HCT116 (cell line): ENCODE results near the gene WNT16. TPM values are rescaled to one million over a fixed set of nuclear protein-coding genes. Genes with fewer than 3 reads are reported as not detected.

Experiments
- ATAC-seq: fragments of 200-7000 bp; cut with Tn5 transposase; 2 replicates; pipeline ENCODE4 v1.9.1; 2020; ENCODE audit warnings: mild to moderate bottlenecking, moderate library complexity
- Bru-seq: library from RNA; stranded (reverse); fragments of 400-500 nt; gene quantifications from one replicate; lab custom pipeline; 2021; lab: Mats Ljungman, UMichigan
- BruChase-seq, 2 experiments: library from RNA; stranded (reverse); fragments of 400-500 nt; gene quantifications; one replicate each; lab custom pipeline; 2021; lab: Mats Ljungman, UMichigan
- BruUV-seq: library from RNA; stranded (reverse); fragments of 400-500 nt; replicated peaks from 2 replicates; lab custom pipeline; 2021; lab: Mats Ljungman, UMichigan
- CTCF ChIA-PET: fragments of 300-600 bp; sonication (Branson Sonifier 250); formaldehyde crosslinking; loops from one replicate; lab custom pipeline; 2021; ENCODE audit warnings: antibody characterized with exemption; lab: Charles Lee
- POLR2A ChIA-PET: fragments of 300-600, 350-600 bp; sonication (Branson Sonifier 250); formaldehyde crosslinking; loops from one replicate; lab custom pipeline; 2021; ENCODE audit warnings: antibody characterized with exemption; lab: Charles Lee
- RAD21 ChIA-PET, 2 experiments: fragments of 300-600 bp; sonication (Branson Sonifier 250); formaldehyde crosslinking; loops; one replicate each; lab custom pipeline; 2023; ENCODE audit warnings: low total read pairs in 2 of 2; ENCODE audit not compliant: uncharacterized antibody in 2 of 2, unreplicated experiment in 2 of 2, low non-redundant PET in 1 of 2; lab: Charles Lee
- DNase-seq: peaks from one replicate; pipeline ENCODE4 v3.0.0-alpha.2; 2010; ENCODE audit warnings: low read depth, low spot score
- H2AFZ ChIP-seq: fragments of 200-600 bp; shearing (Covaris generic), sonication (generic); 2 replicates; pipeline ENCODE4 v1.6.1; 2017; ENCODE audit warnings: low read depth, mixed run types, mixed read lengths, antibody characterized with exemption, low read length; ENCODE audit not compliant: poor library complexity, severe bottlenecking
- H3K27ac ChIP-seq: 2 replicates; pipeline ENCODE4 v1.5.1; 2012; ENCODE audit warnings: low read depth, low read length
- H3K27me3 ChIP-seq: fragments of 200-600 bp; sonication (generic); 2 replicates; pipeline ENCODE4 v1.6.1; 2016; ENCODE audit warnings: mixed run types, low read length, mixed read lengths; ENCODE audit not compliant: insufficient read depth
- H3K36me3 ChIP-seq, 2 experiments: fragments of 200-500 bp in 1 of 2; fragments of 200-600 bp in 1 of 2; sonication (Bioruptor generic) in 1 of 2; sonication (generic) in 1 of 2; 2 replicates each; pipeline versions ENCODE4 v1.5.1 to v1.6.1; 2014 to 2016; ENCODE audit warnings: low read length in 2 of 2, inconsistent platforms in 1 of 2, mixed read lengths in 1 of 2, mixed run types in 1 of 2; ENCODE audit not compliant: insufficient read depth in 2 of 2, control insufficient read depth in 1 of 2
- H3K4me1 ChIP-seq, 2 experiments: fragments of 200-600 bp in 1 of 2; sonication (generic) in 1 of 2; 2 replicates each; pipeline versions ENCODE4 v1.5.1 to v1.6.1; 2012 to 2017; ENCODE audit warnings: low read length in 2 of 2, inconsistent platforms in 1 of 2, mild to moderate bottlenecking in 1 of 2, mixed read lengths in 1 of 2, mixed run types in 1 of 2, moderate library complexity in 1 of 2; ENCODE audit not compliant: insufficient read depth in 2 of 2, control insufficient read depth in 1 of 2
- H3K4me2 ChIP-seq: fragments of 200-600 bp; sonication (generic); 2 replicates; pipeline ENCODE4 v1.6.1; 2017; ENCODE audit warnings: mixed run types, low read length, mixed read lengths
- H3K4me3 ChIP-seq, 2 experiments: fragments of 200-600 bp in 1 of 2; sonication (generic) in 1 of 2; replicated peaks in 1 of 2; 2 replicates each; pipeline ENCODE4 v1.5.1; 2011 to 2016; ENCODE audit warnings: low read length in 2 of 2, control low read depth in 1 of 2, low read depth in 1 of 2, mild to moderate bottlenecking in 1 of 2, mixed read lengths in 1 of 2, mixed run types in 1 of 2
- H3K79me2 ChIP-seq: fragments of 200-600 bp; sonication (generic); 2 replicates; pipeline ENCODE4 v1.6.1; 2017; ENCODE audit warnings: mild to moderate bottlenecking, mixed run types, low read length, moderate library complexity, mixed read lengths; ENCODE audit not compliant: insufficient read depth
- H3K9ac ChIP-seq: fragments of 200-600 bp; sonication (generic); 2 replicates; pipeline ENCODE4 v1.6.1; 2016; ENCODE audit warnings: low read length, mixed read lengths
- H3K9me2 ChIP-seq: fragments of 200-600 bp; sonication (generic), shearing (Covaris generic); 2 replicates; pipeline ENCODE4 v1.6.1; 2017; ENCODE audit warnings: mixed run types, mild to moderate bottlenecking, moderate library complexity; ENCODE audit not compliant: insufficient read depth
- H3K9me3 ChIP-seq, 2 experiments: fragments of 200-500 bp in 1 of 2; fragments of 200-600 bp in 1 of 2; sonication (Bioruptor generic) in 1 of 2; sonication (generic) in 1 of 2; 2 replicates each; pipeline ENCODE4 v1.6.1; 2014 to 2017; ENCODE audit warnings: low read length in 2 of 2, mixed read lengths in 2 of 2, inconsistent platforms in 1 of 2, low read depth in 1 of 2, mild to moderate bottlenecking in 1 of 2, mixed run types in 1 of 2, moderate library complexity in 1 of 2; ENCODE audit not compliant: control insufficient read depth in 1 of 2, insufficient read depth in 1 of 2
- H4K20me1 ChIP-seq: fragments of 200-600 bp; sonication (generic), shearing (Covaris generic); 2 replicates; pipeline ENCODE4 v1.6.1; 2017; ENCODE audit warnings: mixed run types, mild to moderate bottlenecking, moderate library complexity; ENCODE audit not compliant: insufficient read depth
- ATF3 ChIP-seq: IDR thresholded peaks from 2 replicates; pipeline ENCODE4 v1.6.1; 2012
- CEBPB ChIP-seq: IDR thresholded peaks from 2 replicates; pipeline ENCODE4 v1.6.1; 2012; ENCODE audit warnings: low read depth
- EGR1 ChIP-seq: IDR thresholded peaks from 2 replicates; pipeline ENCODE4 v1.6.1; 2012; ENCODE audit warnings: low read depth
- EZH2phosphoT487 ChIP-seq: fragments of 200-600 bp; IDR thresholded peaks from 2 replicates; pipeline ENCODE4 v1.6.1; 2018; ENCODE audit warnings: antibody characterized with exemption, borderline replicate concordance
- FOSL1 ChIP-seq: IDR thresholded peaks from 2 replicates; pipeline ENCODE4 v1.6.1; 2012; ENCODE audit warnings: low read depth
- MAX ChIP-seq: IDR thresholded peaks from 2 replicates; pipeline ENCODE4 v1.6.1; 2012
- POLR2A ChIP-seq: IDR thresholded peaks from 2 replicates; pipeline ENCODE4 v1.7.0; 2011; ENCODE audit warnings: borderline replicate concordance; ENCODE audit not compliant: insufficient read depth, insufficient read length; ENCODE audit errors: extremely low read depth
- REST ChIP-seq: IDR thresholded peaks from 2 replicates; pipeline ENCODE4 v1.6.1; 2012; ENCODE audit warnings: low read depth
- SIN3A ChIP-seq: IDR thresholded peaks from 2 replicates; pipeline ENCODE4 v1.6.1; 2012; ENCODE audit warnings: low read depth
- SP1 ChIP-seq: IDR thresholded peaks from 2 replicates; pipeline ENCODE4 v1.6.1; 2012; ENCODE audit warnings: low read depth
- SRF ChIP-seq: IDR thresholded peaks from 2 replicates; pipeline ENCODE4 v1.6.1; 2012; ENCODE audit warnings: low read depth
- TCF7L2 ChIP-seq: IDR thresholded peaks from 2 replicates; pipeline ENCODE4 v1.7.0; 2011; ENCODE audit warnings: borderline replicate concordance, inconsistent platforms; ENCODE audit not compliant: insufficient read depth, insufficient read length; ENCODE audit errors: extremely low read depth
- YY1 ChIP-seq: IDR thresholded peaks from 2 replicates; pipeline ENCODE4 v1.6.1; 2011; ENCODE audit warnings: low read length, low read depth, moderate library complexity, mild to moderate bottlenecking; ENCODE audit not compliant: insufficient replicate concordance; ENCODE audit errors: extremely low read depth
- ZBTB33 ChIP-seq: IDR thresholded peaks from 2 replicates; pipeline ENCODE4 v1.6.1; 2011; ENCODE audit warnings: mild to moderate bottlenecking, low read length, moderate library complexity; ENCODE audit not compliant: insufficient replicate concordance; ENCODE audit errors: extremely low read depth
- ZFX ChIP-seq: fragments of 450-650 bp; IDR thresholded peaks from 2 replicates; pipeline ENCODE4 v1.6.1; 2017
- intact Hi-C: fragments of 100-400 bp; cut with micrococcal nuclease; formaldehyde crosslinking; loops from 2 replicates; pipeline ENCODE4 v1.10.0; 2022
- long read RNA-seq: library from polyadenylated mRNA; unstranded; transcript quantifications from one replicate; pipeline ENCODE4 v2.0.0, GENCODE V29; 2021; ENCODE audit not compliant: unreplicated experiment
- polyA plus RNA-seq: library from polyadenylated mRNA; unstranded; fragments of >200 nt; gene quantifications from 2 replicates; pipeline ENCODE4 v1.2.1, GENCODE V29; 2012; ENCODE audit warnings: missing spikeins
- total RNA-seq: library from RNA; stranded (reverse); gene quantifications from one replicate; pipeline ENCODE4 v1.2.1, GENCODE V29; 2021; ENCODE audit not compliant: unreplicated experiment
- TF ChIP-seq, protein P1 (sequence below), 3 experiments: fragments of 200-600 bp in 1 of 3; sonication (generic) in 1 of 3; IDR thresholded peaks in 2 of 3; conservative IDR thresholded peaks in 1 of 3; 2 replicates each; pipeline ENCODE4 v1.5.1; 2012 to 2017; ENCODE audit warnings: low read depth in 2 of 3, low read length in 2 of 3, antibody characterized with exemption in 1 of 3, borderline replicate concordance in 1 of 3, control low read depth in 1 of 3, mild to moderate bottlenecking in 1 of 3, mixed read lengths in 1 of 3, mixed run types in 1 of 3, moderate library complexity in 1 of 3; ENCODE audit not compliant: insufficient read depth in 1 of 3

WNT16 gene
- total RNA-seq (152 TPM), Bru-seq, nascent RNA (percentile 98 among the genes with signal in this experiment), BruChase-seq, experiment 1, labeled RNA remaining after a 6-hour chase (percentile 79 among the genes with signal in this experiment), BruChase-seq, experiment 2, labeled RNA remaining after a 2-hour chase (percentile 98 among the genes with signal in this experiment)
- 89.8 and 100 TPM in 2 replicates for polyA plus RNA-seq
- long read RNA-seq, transcript WNT16-201 (4 exons, 3,147 nt) = major isoform, 235 of 315 reads
- long read RNA-seq, partial matches to known transcripts = 31 of 315 reads
- long read RNA-seq, other reads (novel, unspliced or antisense) = 49 of 315 reads

GRCh38 chr7:121328508-121329190 lies at the start of gene WNT16:
Gene WNT16, plus strand, starts transcription at chr7:121329000. Its CDS starts 293 bp downstream, at chr7:121329293.
- Histone ChIP-seq H4K20me1 (no peaks in the 10 kb centered on the region), H3K4me3 (peak within 1 kb of the TSS; percentile 55 to 88), H3K4me1 (peaks cover 32 to 66% of the 10 kb centered on the region in 2 experiments; a peak in 3 of 4 replicates), H3K27me3 (no peaks in the 10 kb centered on the region), H3K79me2 (peaks cover 49% of the 10 kb centered on the region), H3K9ac (peak within 1 kb of the TSS; percentile 79), H3K9me3 (no peaks in the 10 kb centered on the region), H3K27ac (peak within 1 kb of the TSS; percentile 92), H3K9me2 (no peaks in the 10 kb centered on the region), H3K4me2 (peak within 1 kb of the TSS; percentile 88), H3K36me3 (peaks cover 15 to 18% of the 10 kb centered on the region in 2 experiments), H2AFZ (no peak within 1 kb of the TSS)
- BruUV-seq = no TSS peak
- RAD21 ChIA-PET = interaction anchor here in 1 of 2 experiments (0.6 kb wide), 1 partner anchor 71 kb away, joined by 7 read pairs; no protein-coding TSS in a partner anchor
- DNase-seq (peak; percentile 74), ATAC-seq (peak; percentile 87)
- POLR2A ChIA-PET = no interaction called here
- CTCF ChIA-PET = interaction anchor here (1.0 kb wide), 1 partner anchor 192 kb away, joined by 3 read pairs; no protein-coding TSS in a partner anchor
- intact Hi-C loops = loop anchor here (2.0 kb wide), 1 partner anchor 30 kb away; no protein-coding TSS in a partner anchor
- TF ChIP-seq MAX (0 out of 2 replicates have a peak, but pooled peaks have one; percentile 59), ZFX (no peak), ATF3 (no peak), TCF7L2 (peak; percentile 72), POLR2A (peak; percentile 71), SRF (no peak), EZH2phosphoT487 (no peak), YY1 (no peak), FOSL1 (no peak), REST (no peak), ZBTB33 (no peak), CEBPB (no peak), SP1 (peak; percentile 77), SIN3A (peak; percentile 76), EGR1 (no peak)
- TF ChIP-seq, protein P1, sequence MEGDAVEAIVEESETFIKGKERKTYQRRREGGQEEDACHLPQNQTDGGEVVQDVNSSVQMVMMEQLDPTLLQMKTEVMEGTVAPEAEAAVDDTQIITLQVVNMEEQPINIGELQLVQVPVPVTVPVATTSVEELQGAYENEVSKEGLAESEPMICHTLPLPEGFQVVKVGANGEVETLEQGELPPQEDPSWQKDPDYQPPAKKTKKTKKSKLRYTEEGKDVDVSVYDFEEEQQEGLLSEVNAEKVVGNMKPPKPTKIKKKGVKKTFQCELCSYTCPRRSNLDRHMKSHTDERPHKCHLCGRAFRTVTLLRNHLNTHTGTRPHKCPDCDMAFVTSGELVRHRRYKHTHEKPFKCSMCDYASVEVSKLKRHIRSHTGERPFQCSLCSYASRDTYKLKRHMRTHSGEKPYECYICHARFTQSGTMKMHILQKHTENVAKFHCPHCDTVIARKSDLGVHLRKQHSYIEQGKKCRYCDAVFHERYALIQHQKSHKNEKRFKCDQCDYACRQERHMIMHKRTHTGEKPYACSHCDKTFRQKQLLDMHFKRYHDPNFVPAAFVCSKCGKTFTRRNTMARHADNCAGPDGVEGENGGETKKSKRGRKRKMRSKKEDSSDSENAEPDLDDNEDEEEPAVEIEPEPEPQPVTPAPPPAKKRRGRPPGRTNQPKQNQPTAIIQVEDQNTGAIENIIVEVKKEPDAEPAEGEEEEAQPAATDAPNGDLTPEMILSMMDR (IDR thresholded peaks at IDR 0.05 in 2 of 3, conservative IDR thresholded peaks at IDR 0.05 in 1 of 3; ENCODE audit: borderline replicate concordance in 1 of 3, insufficient read depth in 1 of 3, low read depth in 2 of 3, low read length in 2 of 3) = no peak
